ENCODE data around the gene RPE. TPM values are rescaled to one million over a fixed set of nuclear protein-coding genes. Genes with fewer than 3 reads are reported as not detected.

RPE gene
- total RNA-seq, 1 experiment from 2014 or later: 67.8 TPM

DNA sequence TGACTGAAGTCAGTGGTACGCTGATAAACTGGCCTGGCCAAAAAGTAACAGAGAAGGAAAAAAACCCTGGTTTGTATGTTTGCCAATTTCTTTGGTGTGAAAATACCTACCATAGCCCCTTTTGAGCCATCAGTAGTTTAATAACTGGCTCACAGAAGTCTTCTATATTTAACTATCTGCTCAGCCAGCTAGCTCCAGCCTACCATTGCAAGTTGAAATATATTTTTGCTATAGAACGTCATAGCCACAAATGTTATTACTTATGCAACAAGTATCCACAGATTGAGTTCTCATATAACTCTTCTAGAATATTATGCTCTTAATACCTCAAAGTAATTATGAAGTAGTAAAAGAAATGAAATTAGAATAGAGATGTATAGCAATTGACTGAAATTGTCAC is 25.2 kb downstream of the RPE start:
- Histone ChIP-seq H2BK5ac (ENCODE audit: insufficient read length, low read length) (no peak overlapping the region), H2BK20ac (ENCODE audit: low read depth, low read length, poor library complexity, severe bottlenecking) (no peak overlapping the region), H3K14ac (ENCODE audit: insufficient read depth, low read length) (no peak overlapping the region), H3K4ac (ENCODE audit: low read depth, low read length) (no peak overlapping the region), H2BK12ac (ENCODE audit: insufficient read length, low read depth, low read length) (no peak overlapping the region), H3K56ac (ENCODE audit: insufficient read length, low read depth, low read length) (no peak overlapping the region), H3K9me3 (ENCODE audit: control insufficient read depth, low read depth, low read length) (no peaks in the 10 kb centered on the region), H3T11ph (ENCODE audit: low read length) (no peak overlapping the region), H3K23me2 (ENCODE audit: insufficient read length, low read depth, low read length, poor library complexity, severe bottlenecking) (no peaks in the 10 kb centered on the region), H3K79me2 (ENCODE audit: insufficient read depth, low read length) (no peaks in the 10 kb centered on the region), H4K5ac (ENCODE audit: insufficient read length, low read depth, low read length) (no peak overlapping the region), H4K20me1 (ENCODE audit: control insufficient read depth, insufficient read depth, insufficient read length) (no peaks in the 10 kb centered on the region), H3K4me2 (ENCODE audit: insufficient read depth, insufficient read length, low read length) (no peak overlapping the region), H2AFZ (ENCODE audit: low read length) (no peak overlapping the region), H4K91ac (ENCODE audit: insufficient read length, low read depth, low read length) (no peak overlapping the region), H3K79me1 (ENCODE audit: insufficient read depth, low read depth, low read length, poor library complexity, severe bottlenecking) (no peaks in the 10 kb centered on the region), H2BK120ac (ENCODE audit: low read depth, low read length, poor library complexity, severe bottlenecking) (no peak overlapping the region), H3K27ac (ENCODE audit: insufficient read length, low read depth, low read length) (no peak overlapping the region), H3K18ac (ENCODE audit: insufficient read length, low read depth, low read length) (no peak overlapping the region), H3K23ac (ENCODE audit: insufficient read length, low read depth, low read length) (no peak overlapping the region), H3K4me1 (ENCODE audit: insufficient read depth, low read length) (no peaks in the 10 kb centered on the region), H2AK5ac (ENCODE audit: insufficient read length, low read length) (no peak overlapping the region), H3K9ac (ENCODE audit: extremely low read depth, insufficient read length, low read length) (no peak overlapping the region), H4K8ac (replicated peaks; ENCODE audit: insufficient read length, low read depth, low read length) (no peak overlapping the region), H2BK15ac (ENCODE audit: low read depth, low read length) (no peak overlapping the region), H3K27me3 (ENCODE audit: insufficient read depth, low read length) (no peaks in the 10 kb centered on the region)
- Mint-ChIP-seq H3K27ac (no peak overlapping the region), H3K4me1 (no peaks in the 10 kb centered on the region), H3K9me3 (no peaks in the 10 kb centered on the region), H3K36me3 (ENCODE audit: insufficient read depth in 1 of 3, low read depth in 3 of 3) (peaks cover 11 to 38% (median 27%) of the 10 kb centered on the region in 3 experiments), H3K4me3 (no peak overlapping the region), H3K27me3 (ENCODE audit: low read depth) (no peaks in the 10 kb centered on the region)
- DNase-seq: no peak
- no CpG with 5 or more reads among the region's 2 CpGs for WGBS (ENCODE audit: extremely low coverage, insufficient read length, low lambda C conversion rate)
- TF ChIP-seq, protein P1, sequence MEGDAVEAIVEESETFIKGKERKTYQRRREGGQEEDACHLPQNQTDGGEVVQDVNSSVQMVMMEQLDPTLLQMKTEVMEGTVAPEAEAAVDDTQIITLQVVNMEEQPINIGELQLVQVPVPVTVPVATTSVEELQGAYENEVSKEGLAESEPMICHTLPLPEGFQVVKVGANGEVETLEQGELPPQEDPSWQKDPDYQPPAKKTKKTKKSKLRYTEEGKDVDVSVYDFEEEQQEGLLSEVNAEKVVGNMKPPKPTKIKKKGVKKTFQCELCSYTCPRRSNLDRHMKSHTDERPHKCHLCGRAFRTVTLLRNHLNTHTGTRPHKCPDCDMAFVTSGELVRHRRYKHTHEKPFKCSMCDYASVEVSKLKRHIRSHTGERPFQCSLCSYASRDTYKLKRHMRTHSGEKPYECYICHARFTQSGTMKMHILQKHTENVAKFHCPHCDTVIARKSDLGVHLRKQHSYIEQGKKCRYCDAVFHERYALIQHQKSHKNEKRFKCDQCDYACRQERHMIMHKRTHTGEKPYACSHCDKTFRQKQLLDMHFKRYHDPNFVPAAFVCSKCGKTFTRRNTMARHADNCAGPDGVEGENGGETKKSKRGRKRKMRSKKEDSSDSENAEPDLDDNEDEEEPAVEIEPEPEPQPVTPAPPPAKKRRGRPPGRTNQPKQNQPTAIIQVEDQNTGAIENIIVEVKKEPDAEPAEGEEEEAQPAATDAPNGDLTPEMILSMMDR (conservative IDR thresholded peaks at IDR 0.05): no peak

Measured in H9 (cell line).